Activated CD4-positive, alpha-beta T cell treated with anti-CD3 and anti-CD28 coated beads, Interleukin-2, Interleukin-6, amounts not matched to agents 100 ng/mL and 50 ng/mL, durations not matched to agents 16 hours and 8 hours (primary cell): ENCODE measurements around the gene PPP1R15A.
A peak's percentile ranks its signal among the peaks of the same experiment; 100 is the strongest.
"Not testable (repeated sequence)": the region's sequence is repeated elsewhere in the genome, so short reads cannot be mapped to it uniquely, and the experiment has no call there.

Experiments used
- DNase-seq: peaks from one replicate; pipeline ENCODE4 v3.0.0-alpha.2; 2020

The PPP1R15A gene

DNA sequence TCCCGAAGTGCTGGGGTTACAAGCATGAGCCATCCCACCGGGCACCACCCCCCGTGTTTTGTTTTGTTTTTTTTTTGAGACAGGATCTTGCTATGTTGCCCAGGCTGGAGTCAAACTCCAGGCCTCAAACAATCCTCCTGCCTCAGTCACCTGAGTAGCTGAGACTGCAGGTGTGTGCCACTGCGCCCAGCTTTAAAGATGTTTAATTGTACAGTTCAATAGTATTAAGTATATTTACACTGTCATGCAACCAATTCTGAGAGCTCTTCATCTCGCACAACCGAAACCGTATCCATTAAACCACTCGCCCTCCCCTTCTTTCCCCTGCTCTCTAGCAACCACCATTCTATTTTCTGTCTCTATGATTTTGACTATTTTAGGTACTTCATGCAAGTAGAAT, 43.5 kb downstream of the PPP1R15A start:
- DNase-seq = no peak

- DNase-seq = no peak
Measured at GRCh38 chr19:48918071-48918470, 45.9 kb downstream of the PPP1R15A start.

DNA sequence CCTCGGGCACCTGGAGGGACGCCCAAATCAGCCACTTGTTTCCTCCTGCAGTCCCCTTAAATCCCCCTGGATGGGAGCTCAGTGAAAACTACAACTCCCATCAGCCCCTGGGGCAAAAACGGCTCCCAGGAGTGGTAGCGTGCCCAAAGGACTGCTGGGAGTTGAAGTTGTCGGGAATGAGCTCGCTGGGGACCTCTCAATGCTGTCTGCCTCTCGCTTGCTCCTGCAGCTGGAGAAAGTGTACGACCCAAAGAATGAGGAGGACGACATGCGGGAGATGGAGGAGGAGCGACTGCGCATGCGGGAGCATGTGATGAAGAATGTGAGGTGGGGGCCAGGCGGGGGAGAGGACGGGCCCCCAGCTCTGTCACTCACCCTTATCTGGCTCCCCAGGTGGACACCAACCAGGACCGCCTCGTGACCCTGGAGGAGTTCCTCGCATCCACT, 46.6 kb downstream of the PPP1R15A start:
- peak; percentile 40 for DNase-seq

DNA sequence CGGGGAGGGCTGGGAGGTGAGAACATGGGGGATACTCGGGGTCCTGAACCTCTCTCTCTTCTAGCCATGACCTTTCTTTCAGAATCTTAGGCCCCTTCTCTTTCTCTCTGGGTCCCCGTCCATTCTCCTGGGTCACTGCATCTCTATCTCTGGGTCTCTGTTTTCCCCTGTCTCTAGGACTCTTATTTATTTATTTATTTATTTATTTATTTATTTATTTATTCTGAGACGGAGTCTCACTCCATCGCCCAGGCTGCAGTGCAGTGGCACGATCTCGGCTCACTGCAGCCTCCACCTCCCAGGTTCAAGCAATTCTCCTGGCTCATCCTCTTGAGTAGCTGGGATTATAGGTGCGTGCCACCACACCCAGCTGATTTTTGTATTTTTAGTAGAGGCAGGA, 47.0 kb downstream of the PPP1R15A start:
- not testable (repeated sequence) for DNase-seq

DNA sequence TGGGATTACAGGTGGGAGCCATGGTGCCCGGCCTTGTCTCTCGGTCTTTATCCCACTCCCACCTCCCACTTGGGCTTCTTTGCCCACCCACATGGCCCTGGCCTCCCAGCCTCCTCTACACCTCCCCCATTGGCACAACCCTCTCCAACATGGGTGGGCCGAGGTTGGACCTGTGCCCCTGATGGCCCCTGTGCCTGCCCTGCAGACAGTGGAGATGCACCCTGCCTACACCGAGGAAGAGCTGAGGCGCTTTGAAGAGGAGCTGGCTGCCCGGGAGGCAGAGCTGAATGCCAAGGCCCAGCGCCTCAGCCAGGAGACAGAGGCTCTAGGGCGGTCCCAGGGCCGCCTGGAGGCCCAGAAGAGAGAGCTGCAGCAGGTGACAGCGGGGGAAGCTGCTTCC, 48.7 kb downstream of the PPP1R15A start:
- no peak for DNase-seq

GRCh38 chr19:48921721-48922500, 49.7 kb downstream of the PPP1R15A start:
- DNase-seq = no peak

GRCh38 chr19:48922548-48923490, 50.6 kb downstream of the PPP1R15A start:
- DNase-seq = no peak

DNA sequence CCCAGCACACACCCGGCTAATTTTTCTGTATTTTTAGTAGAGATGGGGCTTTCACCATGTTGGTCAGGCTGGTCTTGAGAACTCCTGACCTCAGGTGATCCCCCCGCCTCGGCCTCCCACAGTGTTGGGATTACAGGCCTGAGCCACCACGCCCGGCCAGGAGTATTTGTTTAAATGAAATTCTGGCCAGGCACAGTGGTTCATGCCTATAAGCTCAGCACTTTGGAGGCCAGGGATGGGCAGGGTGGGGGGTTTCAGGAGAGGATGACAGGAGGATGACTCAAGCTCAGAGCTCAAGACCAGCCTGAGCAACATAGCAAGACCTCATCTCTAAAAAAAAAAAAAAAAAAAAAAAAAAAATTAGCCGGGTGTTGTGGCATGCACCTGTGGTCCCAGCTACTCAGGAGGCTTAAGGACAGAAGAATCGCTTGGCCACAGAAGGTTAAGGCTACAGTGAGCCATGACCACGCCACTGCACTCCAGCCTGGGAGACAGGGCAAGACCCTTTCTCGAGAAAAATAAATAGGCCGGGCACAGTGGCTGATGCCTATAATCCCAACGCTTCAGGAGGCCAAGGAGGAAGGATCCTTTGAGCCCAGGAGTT, 53.1 kb downstream of the PPP1R15A start:
- no peak for DNase-seq
